Measurements from ENCODE around the gene TUBB4A.

DNA sequence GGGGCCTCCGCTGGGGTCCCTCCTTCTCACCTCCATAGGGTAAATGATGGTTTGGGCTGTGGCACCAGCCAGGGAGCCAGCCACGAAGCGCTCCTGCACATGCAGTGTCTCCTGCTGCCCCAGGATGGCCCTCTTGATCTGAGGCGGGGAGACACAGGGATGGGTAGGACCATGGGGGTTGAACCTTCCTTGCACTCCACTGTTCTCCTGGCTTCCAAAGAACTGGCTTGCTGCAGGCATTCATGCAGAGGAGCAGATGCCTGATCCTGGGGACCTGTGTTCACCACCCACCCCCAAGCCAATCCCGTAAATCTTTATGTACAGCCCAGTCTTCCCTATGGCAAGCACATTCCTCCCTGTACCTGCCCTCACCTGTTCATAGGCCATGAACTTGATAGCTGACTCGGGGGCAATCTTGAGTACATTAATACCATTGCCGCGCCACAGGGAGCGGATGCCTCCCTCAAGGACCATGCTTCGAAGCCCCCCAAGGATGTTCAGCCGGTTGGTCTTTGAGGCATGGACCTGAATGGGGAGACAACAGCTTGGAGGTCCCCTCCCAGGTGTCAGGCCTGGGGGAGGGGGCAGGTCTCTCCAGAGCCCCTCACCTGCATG is 48.1 kb downstream of the TUBB4A start:
- TF ChIP-seq, protein P1, sequence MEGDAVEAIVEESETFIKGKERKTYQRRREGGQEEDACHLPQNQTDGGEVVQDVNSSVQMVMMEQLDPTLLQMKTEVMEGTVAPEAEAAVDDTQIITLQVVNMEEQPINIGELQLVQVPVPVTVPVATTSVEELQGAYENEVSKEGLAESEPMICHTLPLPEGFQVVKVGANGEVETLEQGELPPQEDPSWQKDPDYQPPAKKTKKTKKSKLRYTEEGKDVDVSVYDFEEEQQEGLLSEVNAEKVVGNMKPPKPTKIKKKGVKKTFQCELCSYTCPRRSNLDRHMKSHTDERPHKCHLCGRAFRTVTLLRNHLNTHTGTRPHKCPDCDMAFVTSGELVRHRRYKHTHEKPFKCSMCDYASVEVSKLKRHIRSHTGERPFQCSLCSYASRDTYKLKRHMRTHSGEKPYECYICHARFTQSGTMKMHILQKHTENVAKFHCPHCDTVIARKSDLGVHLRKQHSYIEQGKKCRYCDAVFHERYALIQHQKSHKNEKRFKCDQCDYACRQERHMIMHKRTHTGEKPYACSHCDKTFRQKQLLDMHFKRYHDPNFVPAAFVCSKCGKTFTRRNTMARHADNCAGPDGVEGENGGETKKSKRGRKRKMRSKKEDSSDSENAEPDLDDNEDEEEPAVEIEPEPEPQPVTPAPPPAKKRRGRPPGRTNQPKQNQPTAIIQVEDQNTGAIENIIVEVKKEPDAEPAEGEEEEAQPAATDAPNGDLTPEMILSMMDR (IDR thresholded peaks at IDR 0.05), result no peak
- TF ChIP-seq EZH2phosphoT487 (IDR thresholded peaks at IDR 0.05) (no peak), EZH2 (IDR thresholded peaks at IDR 0.05) (no peak)
